GM21367 (cell line): Measurements from ENCODE around the gene HOXC5.

Source experiments
- ATAC-seq: cut with Tn5 transposase; IDR thresholded peaks from one replicate; pipeline ENCODE4 v1.9.1; 2021; ENCODE audit not compliant: unreplicated experiment

Gene HOXC5

GRCh38 chr12:54032627-54033100, at the start of gene HOXC5:
TSS of gene HOXC5 (plus strand) at chr12:54033050. CDS start at chr12:54033123, 73 bp downstream.
- ATAC-seq, result no peak

- ATAC-seq, result no peak
Measured at GRCh38 chr12:53983568-53983949, 49.3 kb upstream of the HOXC5 start.

- no peak for ATAC-seq
Measured at GRCh38 chr12:53983950-53984572, 48.8 kb upstream of the HOXC5 start.

GRCh38 chr12:53984901-53985691, 47.8 kb upstream of the HOXC5 start, which contains the start of gene HOXC10:
TSS of gene HOXC10 (plus strand) at chr12:53985146. CDS start at chr12:53985260, 114 bp downstream.
- ATAC-seq, result no peak

- ATAC-seq, result no peak
Measured at GRCh38 chr12:53985692-53985993, 47.2 kb upstream of the HOXC5 start.

- ATAC-seq, result no peak
Measured at GRCh38 chr12:53985994-53986685, 46.7 kb upstream of the HOXC5 start.

GRCh38 chr12:53986686-53987483, 46.0 kb upstream of the HOXC5 start:
- ATAC-seq, result no peak

- no peak for ATAC-seq
Measured at GRCh38 chr12:53987787-53988230, 45.0 kb upstream of the HOXC5 start.

- no peak for ATAC-seq
Measured at GRCh38 chr12:53988541-53989226, 44.2 kb upstream of the HOXC5 start.

GRCh38 chr12:53989227-53990113, 43.4 kb upstream of the HOXC5 start:
- ATAC-seq, result no peak

- no peak for ATAC-seq
Measured at GRCh38 chr12:53990311-53991076, 42.4 kb upstream of the HOXC5 start.

- no peak for ATAC-seq
Measured at GRCh38 chr12:53991077-53991460, 41.8 kb upstream of the HOXC5 start.

- no peak for ATAC-seq
Measured at GRCh38 chr12:53992377-53992889, 40.4 kb upstream of the HOXC5 start.

- no peak for ATAC-seq
Measured at GRCh38 chr12:53993162-53994008, 39.5 kb upstream of the HOXC5 start.

GRCh38 chr12:53994009-53994263, 38.9 kb upstream of the HOXC5 start:
- ATAC-seq, result no peak

GRCh38 chr12:53994264-53995001, 38.4 kb upstream of the HOXC5 start:
- ATAC-seq, result no peak

GRCh38 chr12:53995002-53995377, 37.9 kb upstream of the HOXC5 start:
- ATAC-seq, result no peak
